NCI-H2227 (cell line): ENCODE measurements around the gene ZBTB8A.

Source experiments
- DNase-seq: peaks from one replicate; lab custom pipeline; 2025; ENCODE audit not compliant: unreplicated experiment; lab: John Stamatoyannopoulos, UW

ZBTB8A gene

DNA sequence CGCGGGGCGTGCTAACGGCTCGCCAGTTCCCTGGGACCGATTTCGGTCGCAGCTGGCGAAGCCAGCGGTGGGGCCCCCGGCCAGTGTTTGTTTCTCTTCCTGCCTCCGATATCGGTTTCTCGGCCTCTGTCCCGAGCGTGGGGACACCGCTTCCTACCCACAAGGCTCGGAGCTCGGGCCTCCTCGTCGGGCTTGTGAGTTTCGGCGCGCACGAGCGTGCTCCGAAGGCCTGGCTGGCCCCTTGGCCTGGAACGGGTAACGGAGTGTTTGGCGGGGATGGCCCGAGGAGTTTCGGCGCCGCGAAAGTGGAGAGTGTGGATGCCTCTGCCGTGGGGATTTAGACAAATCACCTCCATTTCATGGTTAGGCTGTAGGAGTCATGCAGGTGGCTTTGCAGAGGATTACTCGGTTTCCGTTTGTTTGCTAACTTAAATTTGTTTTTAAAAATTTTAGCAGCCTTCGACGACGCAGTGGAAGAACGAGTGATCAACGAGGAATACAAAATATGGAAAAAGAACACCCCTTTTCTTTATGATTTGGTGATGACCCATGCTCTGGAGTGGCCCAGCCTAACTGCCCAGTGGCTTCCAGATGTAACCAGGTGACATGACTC, 112.3 kb downstream of the ZBTB8A start:
- DNase-seq: no peak

GRCh38 chr1:32652244-32652962, 113.2 kb downstream of the ZBTB8A start:
- DNase-seq: no peak
